Lung (tissue), 12 donors: Measurements from ENCODE around the gene TCEA3. TPM values are rescaled to one million over a fixed set of nuclear protein-coding genes. Genes with fewer than 3 reads are reported as not detected.

Experiments
- ATAC-seq: fragments of 200-7000 bp; cut with Tn5 transposase; one replicate; pipeline ENCODE4 v1.9.1; 2020; ENCODE audit warnings: moderate number of reproducible peaks; ENCODE audit not compliant: insufficient read depth, low FRiP score
- DNase-seq, 3 donors: peaks; one replicate each; pipeline ENCODE4 v3.0.0-alpha.2; 2013 to 2017
- H3K27ac ChIP-seq, 2 donors: one replicate each; pipeline ENCODE4 v1.5.1; 2013; ENCODE audit warnings: mild to moderate bottlenecking in 2 of 2, moderate library complexity in 2 of 2, control low read depth in 1 of 2, inconsistent platforms in 1 of 2, low read depth in 1 of 2, low read length in 1 of 2
- H3K27me3 ChIP-seq, 3 donors: one replicate each; pipeline ENCODE4 v1.5.1; 2013; ENCODE audit warnings: low read length in 2 of 3; ENCODE audit not compliant: control insufficient read depth in 3 of 3, insufficient read depth in 3 of 3
- H3K36me3 ChIP-seq, 4 donors: one replicate each; pipeline ENCODE4 v1.5.1; 2013; ENCODE audit warnings: low read length in 4 of 4, mild to moderate bottlenecking in 1 of 4, moderate library complexity in 1 of 4; ENCODE audit not compliant: control insufficient read depth in 4 of 4, insufficient read depth in 4 of 4
- H3K4me1 ChIP-seq, 5 donors: one replicate each; pipeline ENCODE4 v1.5.1; 2013; ENCODE audit warnings: low read length in 5 of 5, mild to moderate bottlenecking in 2 of 5, moderate library complexity in 1 of 5; ENCODE audit not compliant: control insufficient read depth in 5 of 5, insufficient read depth in 5 of 5
- H3K4me3 ChIP-seq: one replicate; pipeline ENCODE4 v1.5.1; 2013; ENCODE audit warnings: mild to moderate bottlenecking, control low read depth, moderate library complexity
- H3K9ac ChIP-seq, 2 donors: one replicate each; pipeline ENCODE4 v1.5.1; 2013; ENCODE audit warnings: low read length in 2 of 2, control low read depth in 1 of 2; ENCODE audit not compliant: insufficient read depth in 1 of 2
- H3K9me3 ChIP-seq, 4 donors: one replicate each; pipeline ENCODE4 v1.5.1; 2013; ENCODE audit warnings: low read length in 3 of 4, mild to moderate bottlenecking in 1 of 4, moderate library complexity in 1 of 4; ENCODE audit not compliant: control insufficient read depth in 4 of 4, insufficient read depth in 3 of 4
- WGBS, 2 donors: extraction: QIAGEN DNeasy Blood & Tissue Kit; methylation state at CpG; one replicate each; pipeline ENCODE4 v1.1.7; 2013; 5-methylcytosine and 5-hydroxymethylcytosine counted together
- polyA plus RNA-seq, 2 donors: library from polyadenylated mRNA; stranded (reverse); fragments of 200-250 nt; gene quantifications; one replicate each; pipeline ENCODE4 v1.2.1, GENCODE V29; 2013
- total RNA-seq, 2 donors: library from RNA; depleted of rRNA in 1 of 2; stranded (reverse); fragments of >200 nt in 1 of 2; gene quantifications; one replicate each; pipeline ENCODE4 v1.2.1, GENCODE V29; 2014 to 2021
- TF ChIP-seq, protein P1 (sequence below): IDR thresholded peaks from 2 replicates; pipeline ENCODE4 v1.5.1; 2012; ENCODE audit warnings: mild to moderate bottlenecking; ENCODE audit errors: control extremely low read depth, extremely low read depth
- donor health status: control.
- donor health status: control.
- donor health status: Bipolar disorder and iron deficiency.
- donor health status: healthy.
- donor health status: DM: yes; HTN: yes; CAD: no.

Gene TCEA3
- total and polyA plus RNA-seq, 4 donors = 10.3 to 37.5 (median 29.9) TPM

DNA sequence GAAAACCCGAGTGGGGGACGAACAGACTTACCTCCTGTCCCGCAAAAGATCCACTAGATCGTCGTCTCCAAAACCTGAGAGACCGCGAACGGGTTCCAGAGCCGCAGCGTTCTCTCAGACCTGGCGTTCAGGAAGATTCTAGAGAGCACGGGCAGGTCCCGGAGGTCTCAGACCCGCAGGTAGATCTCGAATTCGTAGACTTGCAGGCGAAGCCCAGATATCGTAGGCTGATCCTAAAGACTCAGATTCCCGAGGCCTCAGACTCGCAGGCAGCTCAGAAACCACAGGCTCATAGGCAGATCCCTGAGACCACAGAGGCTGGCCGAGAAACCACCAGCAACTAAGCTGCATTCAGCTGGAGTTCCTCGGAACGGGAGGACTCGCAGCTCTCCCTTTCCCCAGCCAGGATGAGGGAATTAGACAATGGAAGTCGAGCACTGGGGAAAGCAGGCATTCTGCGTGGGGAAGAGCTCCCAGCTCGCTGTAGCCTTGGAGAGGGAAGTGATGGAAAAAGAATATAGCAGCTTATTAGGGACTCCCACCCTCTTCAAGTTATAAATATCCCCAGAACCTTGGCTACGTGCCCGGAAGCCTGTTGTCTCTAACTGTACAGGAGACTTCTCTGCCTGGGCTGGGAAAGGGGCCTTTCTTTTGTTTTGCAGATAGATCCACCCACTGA lies 55.1 kb downstream of the TCEA3 start, which contains the start of gene ZNF436:
Gene ZNF436 (minus strand): TSS at position 502 of the 679 bp plus-strand sequence. CDS start 1,831 bp downstream, outside the sequence.
- peaks cover 0 to 33% (median 11%) of the 10 kb centered on the region in 4 donors for H3K36me3 ChIP-seq
- 0 to 1% methylated on average over 29 of the region's 29 CpGs for WGBS, 2 donors
- ATAC-seq (no peak), DNase-seq (peak; percentile 94 to 98 (median 98))
- peak within 1 kb of the TSS; percentile 80 for H3K4me3 ChIP-seq
- no peaks in the 10 kb centered on the region for H3K27me3 ChIP-seq
- peaks cover 0 to 10% (median 2%) of the 10 kb centered on the region in 4 donors for H3K9me3 ChIP-seq
- H3K9ac ChIP-seq = peak within 1 kb of the TSS; percentile 87 to 98
- peaks cover 12 to 28% (median 17%) of the 10 kb centered on the region in 5 donors for H3K4me1 ChIP-seq
- peak within 1 kb of the TSS; percentile 94 to 95 for H3K27ac ChIP-seq
- TF ChIP-seq, protein P1, sequence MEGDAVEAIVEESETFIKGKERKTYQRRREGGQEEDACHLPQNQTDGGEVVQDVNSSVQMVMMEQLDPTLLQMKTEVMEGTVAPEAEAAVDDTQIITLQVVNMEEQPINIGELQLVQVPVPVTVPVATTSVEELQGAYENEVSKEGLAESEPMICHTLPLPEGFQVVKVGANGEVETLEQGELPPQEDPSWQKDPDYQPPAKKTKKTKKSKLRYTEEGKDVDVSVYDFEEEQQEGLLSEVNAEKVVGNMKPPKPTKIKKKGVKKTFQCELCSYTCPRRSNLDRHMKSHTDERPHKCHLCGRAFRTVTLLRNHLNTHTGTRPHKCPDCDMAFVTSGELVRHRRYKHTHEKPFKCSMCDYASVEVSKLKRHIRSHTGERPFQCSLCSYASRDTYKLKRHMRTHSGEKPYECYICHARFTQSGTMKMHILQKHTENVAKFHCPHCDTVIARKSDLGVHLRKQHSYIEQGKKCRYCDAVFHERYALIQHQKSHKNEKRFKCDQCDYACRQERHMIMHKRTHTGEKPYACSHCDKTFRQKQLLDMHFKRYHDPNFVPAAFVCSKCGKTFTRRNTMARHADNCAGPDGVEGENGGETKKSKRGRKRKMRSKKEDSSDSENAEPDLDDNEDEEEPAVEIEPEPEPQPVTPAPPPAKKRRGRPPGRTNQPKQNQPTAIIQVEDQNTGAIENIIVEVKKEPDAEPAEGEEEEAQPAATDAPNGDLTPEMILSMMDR = no peak

DNA sequence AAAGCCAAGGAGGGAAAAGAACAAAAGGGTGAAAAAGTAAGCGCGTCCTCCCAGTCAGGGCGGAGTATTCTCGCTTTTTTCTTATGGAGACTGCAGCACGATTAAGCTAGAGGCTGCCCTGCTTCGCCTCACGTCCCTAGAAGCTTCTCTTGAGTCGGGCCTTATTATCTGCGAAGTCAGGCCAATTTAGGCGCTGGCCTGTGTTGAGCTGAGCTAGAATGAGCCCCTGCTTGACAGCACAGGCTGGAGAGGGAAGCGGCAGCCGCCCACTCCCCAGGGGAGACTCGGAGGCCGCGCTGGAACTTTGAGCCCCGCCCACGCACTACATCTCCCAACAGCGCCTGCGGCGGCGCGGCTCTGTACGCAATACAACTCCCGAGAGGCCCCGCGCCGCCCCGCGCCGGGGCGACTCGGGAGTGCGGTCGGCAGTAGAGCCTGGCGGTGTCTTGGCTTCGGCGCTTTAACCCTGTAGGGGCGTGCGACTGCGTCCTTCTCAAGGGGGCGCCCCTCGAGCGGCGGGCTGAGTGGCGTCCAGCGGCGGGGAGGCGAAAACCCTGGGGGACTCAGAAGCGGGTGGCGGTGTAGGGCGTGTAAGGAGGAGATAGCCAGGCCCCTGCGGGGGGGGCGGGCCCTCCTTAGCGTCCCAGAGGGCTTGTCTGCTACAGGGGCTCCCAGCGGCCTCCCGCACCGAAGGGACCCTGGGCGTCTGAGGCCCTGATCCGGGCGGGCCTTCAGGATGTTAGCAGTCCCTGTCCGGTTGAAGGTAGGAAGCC lies 55.8 kb downstream of the TCEA3 start:
- WGBS, 2 donors = 0% methylated on average over 55 to 61 of the region's 61 CpGs
- Histone ChIP-seq H3K27ac (peak overlapping the region; percentile 94 to 95), H3K9me3 (peaks cover 0 to 14% (median 5%) of the 10 kb centered on the region in 4 donors), H3K4me3 (peak overlapping the region; percentile 80), H3K4me1 (peaks cover 12 to 28% (median 17%) of the 10 kb centered on the region in 5 donors), H3K27me3 (no peaks in the 10 kb centered on the region), H3K36me3 (peaks cover 0 to 40% (median 15%) of the 10 kb centered on the region in 4 donors), H3K9ac (peak overlapping the region; percentile 87 to 98)
- DNase-seq (peak; percentile 93 to 97 (median 96)), ATAC-seq (peak; percentile 88)
- TF ChIP-seq, protein P1 = no peak

DNA sequence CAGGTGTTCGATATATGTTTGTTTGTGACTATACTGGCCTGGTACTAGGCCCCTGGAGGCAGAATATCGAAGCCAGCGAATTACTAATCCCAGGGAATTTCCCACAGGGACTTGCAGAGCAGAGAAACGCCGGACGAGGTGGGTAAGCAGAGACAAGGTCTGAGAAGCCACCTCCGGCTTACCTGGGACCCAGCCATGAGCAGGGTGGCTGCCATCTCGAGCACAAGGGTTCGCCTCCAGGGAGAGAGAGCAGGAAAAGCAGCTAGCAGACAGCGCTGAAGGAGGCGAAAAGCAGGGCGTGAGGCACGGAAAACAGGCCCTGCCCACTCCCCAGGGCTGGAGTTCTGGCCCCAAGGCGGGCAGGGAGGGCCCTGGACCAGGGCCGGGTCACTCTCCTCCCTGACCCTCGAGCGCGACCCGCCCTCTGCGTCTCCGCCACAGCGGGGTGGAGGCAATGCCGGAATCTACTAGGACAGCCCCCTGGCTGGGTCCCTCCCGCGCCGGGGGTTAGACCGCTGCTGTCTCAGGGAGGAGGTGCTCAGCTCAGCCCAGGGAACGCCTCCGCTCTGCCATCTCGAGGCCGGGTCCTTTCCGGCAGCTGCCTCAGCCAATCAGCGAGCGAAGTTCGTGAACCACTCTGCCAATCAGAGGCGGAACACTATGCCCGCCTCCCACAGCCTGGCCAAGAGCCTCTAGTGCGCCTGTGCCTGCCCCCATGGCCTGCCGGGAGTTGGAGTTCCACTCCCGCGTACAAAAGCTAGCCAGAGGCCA lies 56.6 kb downstream of the TCEA3 start:
- H3K27me3 ChIP-seq = no peaks in the 10 kb centered on the region
- peak overlapping the region; percentile 94 to 95 for H3K27ac ChIP-seq
- peak overlapping the region; percentile 87 to 98 for H3K9ac ChIP-seq
- peak; percentile 93 for ATAC-seq
- peaks cover 12 to 28% (median 17%) of the 10 kb centered on the region in 5 donors for H3K4me1 ChIP-seq
- peaks cover 3 to 15% (median 5%) of the 10 kb centered on the region in 4 donors for H3K9me3 ChIP-seq
- DNase-seq = peak; percentile 99 to 100 (median 99)
- H3K4me3 ChIP-seq = peak overlapping the region; percentile 80
- H3K36me3 ChIP-seq = peaks cover under 1 to 47% (median 22%) of the 10 kb centered on the region in 4 donors
- 3 to 5% methylated on average over 40 to 41 of the region's 41 CpGs for WGBS, 2 donors
- TF ChIP-seq, protein P1 = no peak
